Activated CD4-positive, alpha-beta T cell treated with anti-CD3 and anti-CD28 coated beads for 36 hours (primary cell): Measurements from ENCODE around the gene SHOX. TPM values are rescaled to one million over a fixed set of nuclear protein-coding genes. Genes with fewer than 3 reads are reported as not detected.
"Not testable (repeated sequence)": the region's sequence is repeated elsewhere in the genome, so short reads cannot be mapped to it uniquely, and the experiment has no call there.

Experiments
- ATAC-seq: fragments of 200-7000 bp; cut with Tn5 transposase; one replicate; pipeline ENCODE4 v1.10.0; 2021; ENCODE audit warnings: mild to moderate bottlenecking, moderate library complexity
- CTCF ChIA-PET: fragments of 350-600 bp; sonication (Branson Sonifier 250); formaldehyde crosslinking; loops from one replicate; lab custom pipeline; 2021; ENCODE audit warnings: antibody characterized with exemption; lab: Charles Lee
- POLR2A ChIA-PET: fragments of 350-600 bp; sonication (Branson Sonifier 250); formaldehyde crosslinking; loops from one replicate; lab custom pipeline; 2021; ENCODE audit warnings: antibody characterized with exemption, inconsistent platforms; lab: Charles Lee
- DNase-seq: peaks from one replicate; pipeline ENCODE4 v3.0.0-alpha.2; 2020
- H3K27ac Mint-ChIP-seq: one replicate; pipeline ENCODE4 v1.8.0; 2021; ENCODE audit warnings: mixed read lengths
- H3K27me3 Mint-ChIP-seq: one replicate; pipeline ENCODE4 v1.8.0; 2021; ENCODE audit warnings: mixed read lengths
- H3K36me3 Mint-ChIP-seq: one replicate; pipeline ENCODE4 v1.8.0; 2021; ENCODE audit warnings: low read depth, mixed read lengths
- H3K4me1 Mint-ChIP-seq: one replicate; pipeline ENCODE4 v1.8.0; 2021; ENCODE audit warnings: mixed read lengths
- H3K4me3 Mint-ChIP-seq: one replicate; pipeline ENCODE4 v1.8.0; 2021; ENCODE audit warnings: mild to moderate bottlenecking, moderate library complexity, mixed read lengths
- H3K9me3 Mint-ChIP-seq: one replicate; pipeline ENCODE4 v1.8.0; 2021; ENCODE audit warnings: low read depth, mixed read lengths
- intact Hi-C, 2 experiments: fragments of 100-400 bp; cut with DNase I in 1 of 2; cut with micrococcal nuclease in 1 of 2; formaldehyde crosslinking; loops; one replicate each; pipeline versions ENCODE4 v1.14.2 to v1.15.1; 2022 to 2024; cut with DNase I, micrococcal nuclease
- total RNA-seq, 2 experiments: library from RNA; stranded (reverse); gene quantifications; one replicate each; pipeline ENCODE4 v1.2.3, GENCODE V29; 2021

SHOX gene
- total RNA-seq, 2 experiments from 2014 or later, result not detected

DNA sequence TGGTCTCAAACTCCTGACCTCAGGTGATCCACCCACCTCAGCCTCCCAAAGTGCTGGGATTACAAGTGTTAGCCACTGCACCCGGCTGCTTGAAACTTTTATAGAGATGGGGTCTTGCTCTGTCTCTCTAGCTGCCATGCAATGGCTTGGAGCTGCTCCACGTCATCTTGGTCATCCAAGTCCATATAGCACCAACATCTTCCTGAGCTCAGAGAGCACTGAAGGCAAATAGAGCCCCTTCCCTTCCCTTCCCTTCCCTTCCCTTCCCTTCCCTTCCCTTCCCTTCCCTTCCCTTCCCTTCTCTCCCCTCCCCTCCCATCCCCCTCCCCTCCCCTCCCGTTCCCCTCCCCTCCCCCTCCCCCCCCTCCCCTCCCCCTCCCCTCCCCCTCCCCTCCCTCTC lies 22.5 kb upstream of the SHOX start:
- DNase-seq, H3K27ac Mint-ChIP-seq, H3K27me3 Mint-ChIP-seq, CTCF ChIA-PET, intact Hi-C loops, ATAC-seq, H3K4me1 Mint-ChIP-seq, H3K36me3 Mint-ChIP-seq, H3K4me3 Mint-ChIP-seq, POLR2A ChIA-PET: not testable (repeated sequence)
- peaks cover 15% of the 10 kb centered on the region for H3K9me3 Mint-ChIP-seq

DNA sequence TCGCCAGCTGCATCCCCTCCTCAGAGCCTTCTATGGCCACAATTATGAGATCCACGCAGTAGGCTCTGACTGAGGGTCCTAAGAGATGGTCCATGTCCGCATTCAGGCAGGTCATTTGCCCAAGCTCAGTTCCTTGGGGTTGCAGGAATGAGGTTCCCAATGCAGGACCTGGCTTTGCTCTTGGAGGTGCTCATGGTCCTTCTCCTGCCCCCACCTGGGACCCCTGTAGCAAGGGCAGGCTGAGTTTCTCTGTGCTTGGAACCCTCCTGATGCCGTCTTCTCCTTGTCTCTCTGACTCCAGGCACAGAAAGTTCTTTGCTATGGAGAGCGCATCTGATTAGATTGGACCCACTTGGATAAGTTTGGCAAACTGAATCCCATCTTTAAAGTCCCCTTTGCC lies 16.5 kb upstream of the SHOX start:
- Mint-ChIP-seq H3K4me3 (no peak overlapping the region), H3K27ac (no peak overlapping the region), H3K4me1 (no peaks in the 10 kb centered on the region), H3K27me3 (peaks cover 12% of the 10 kb centered on the region), H3K36me3 (no peaks in the 10 kb centered on the region), H3K9me3 (peaks cover 16% of the 10 kb centered on the region)
- ChIA-PET POLR2A (no interaction called here), CTCF (no interaction called here)
- intact Hi-C loops, result no loop called here
- no peak for ATAC-seq
- DNase-seq, result no peak

DNA sequence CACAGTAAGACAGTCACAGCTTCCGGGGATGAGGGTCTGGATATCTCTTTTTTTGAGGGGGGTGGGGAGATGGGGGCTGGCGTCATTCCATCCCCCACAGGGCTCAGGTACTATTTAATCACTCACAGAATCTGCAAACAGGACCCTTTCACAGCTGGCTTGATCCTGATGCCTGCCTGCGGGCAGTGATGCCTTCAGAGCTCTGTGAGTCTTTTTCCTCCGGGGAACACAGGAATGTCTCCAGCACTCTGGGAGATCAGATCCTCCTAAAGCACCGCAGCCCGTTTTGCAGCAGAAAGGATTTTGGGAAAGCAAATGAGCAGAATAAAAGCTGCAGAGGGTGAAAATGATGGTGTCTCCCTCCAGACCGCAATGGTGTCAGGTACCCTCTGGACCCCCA lies 13.2 kb upstream of the SHOX start:
- DNase-seq, result no peak
- Mint-ChIP-seq H3K4me3 (no peak overlapping the region), H3K9me3 (peaks cover 3% of the 10 kb centered on the region), H3K36me3 (no peaks in the 10 kb centered on the region), H3K4me1 (peaks cover 2% of the 10 kb centered on the region), H3K27ac (no peak overlapping the region), H3K27me3 (peaks cover 28% of the 10 kb centered on the region)
- no peak for ATAC-seq
- intact Hi-C loops, result no loop called here
- ChIA-PET CTCF (no interaction called here), POLR2A (no interaction called here)

DNA sequence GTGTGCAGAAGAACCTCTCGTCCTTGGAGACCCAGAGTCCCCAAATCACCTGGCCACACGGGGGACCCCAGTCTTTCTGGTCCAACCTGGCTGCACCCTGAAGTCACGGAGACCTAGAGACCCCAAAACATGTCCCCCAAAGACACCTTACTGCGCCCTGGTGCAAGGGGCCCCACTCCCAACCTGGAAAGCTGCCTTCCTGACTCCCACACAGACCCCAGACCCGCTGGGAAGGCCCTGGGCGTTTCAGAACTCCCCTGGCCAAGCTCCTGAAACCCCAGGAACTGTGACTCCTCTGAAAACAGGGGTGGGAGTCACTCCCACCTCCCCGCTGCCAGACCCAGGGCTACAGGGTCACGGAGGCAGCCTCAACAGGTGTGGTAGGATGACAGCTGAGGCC lies 12.7 kb upstream of the SHOX start:
- intact Hi-C loops, result no loop called here
- ChIA-PET POLR2A (no interaction called here), CTCF (no interaction called here)
- DNase-seq (no peak), ATAC-seq (no peak)
- Mint-ChIP-seq H3K9me3 (peaks cover 3% of the 10 kb centered on the region), H3K4me1 (peaks cover 4% of the 10 kb centered on the region), H3K27ac (no peak overlapping the region), H3K27me3 (peaks cover 33% of the 10 kb centered on the region), H3K4me3 (no peak overlapping the region), H3K36me3 (no peaks in the 10 kb centered on the region)

DNA sequence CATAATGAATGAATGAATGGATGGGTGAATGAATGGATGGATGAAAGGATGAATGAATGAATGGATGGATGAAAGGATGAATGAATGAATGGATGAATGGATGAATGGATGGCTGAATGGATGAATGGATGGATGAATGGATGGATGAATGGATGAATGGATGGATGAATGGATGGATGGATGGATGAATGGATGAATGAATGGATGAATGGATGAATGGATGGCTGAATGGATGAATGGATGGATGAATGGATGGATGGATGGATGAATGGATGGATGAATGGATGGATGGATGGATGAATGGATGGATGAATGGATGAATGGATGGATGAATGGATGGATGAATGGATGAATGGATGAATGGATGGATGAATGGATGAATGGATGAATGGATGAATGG lies 12.3 kb upstream of the SHOX start:
- H3K4me3 Mint-ChIP-seq, POLR2A ChIA-PET, DNase-seq, ATAC-seq, H3K27ac Mint-ChIP-seq, intact Hi-C loops, H3K9me3 Mint-ChIP-seq, CTCF ChIA-PET, H3K36me3 Mint-ChIP-seq, H3K4me1 Mint-ChIP-seq: not testable (repeated sequence)
- H3K27me3 Mint-ChIP-seq, result peaks cover 37% of the 10 kb centered on the region

DNA sequence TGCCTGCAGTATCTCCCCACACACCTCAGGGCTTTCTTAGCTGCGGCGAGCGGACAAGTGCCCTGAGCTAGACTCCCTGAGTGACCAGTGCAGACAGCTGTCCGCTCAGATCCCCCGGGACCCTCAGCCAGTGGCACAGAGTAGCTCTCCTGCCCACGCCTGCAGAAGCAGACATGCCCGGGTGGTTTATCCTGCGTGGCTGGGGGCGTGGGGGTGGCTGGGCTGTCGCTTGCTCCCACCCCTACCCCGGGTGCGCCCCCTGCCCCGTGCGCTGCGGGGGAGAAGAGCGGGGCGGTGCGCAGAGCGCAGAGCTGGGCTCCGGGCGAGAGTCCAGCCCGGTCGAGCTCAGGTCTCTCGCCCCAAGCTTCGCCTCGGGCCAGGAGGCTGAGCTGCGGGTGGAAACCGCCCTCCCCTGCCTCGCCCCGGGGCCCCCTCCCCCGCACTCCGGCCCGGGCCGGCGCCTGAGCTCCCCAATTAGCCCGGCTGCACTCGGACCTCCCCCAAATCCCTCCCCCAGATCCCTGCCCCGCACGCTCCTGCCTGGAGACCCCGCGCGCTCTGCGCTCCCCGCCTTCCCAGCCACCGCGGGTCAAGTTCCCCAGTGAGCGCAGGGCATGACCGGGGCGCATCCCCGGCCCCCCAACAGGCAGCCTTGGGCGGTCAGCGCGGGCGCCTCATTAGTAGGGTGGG lies 11.7 kb upstream of the SHOX start:
- no peak for DNase-seq
- Mint-ChIP-seq H3K27me3 (peaks cover 38% of the 10 kb centered on the region), H3K9me3 (no peaks in the 10 kb centered on the region), H3K36me3 (no peaks in the 10 kb centered on the region), H3K4me3 (no peak overlapping the region), H3K4me1 (peaks cover 9% of the 10 kb centered on the region), H3K27ac (no peak overlapping the region)
- CTCF ChIA-PET, result no interaction called here
- intact Hi-C loops, result no loop called here
- POLR2A ChIA-PET, result no interaction called here
- ATAC-seq, result no peak

DNA sequence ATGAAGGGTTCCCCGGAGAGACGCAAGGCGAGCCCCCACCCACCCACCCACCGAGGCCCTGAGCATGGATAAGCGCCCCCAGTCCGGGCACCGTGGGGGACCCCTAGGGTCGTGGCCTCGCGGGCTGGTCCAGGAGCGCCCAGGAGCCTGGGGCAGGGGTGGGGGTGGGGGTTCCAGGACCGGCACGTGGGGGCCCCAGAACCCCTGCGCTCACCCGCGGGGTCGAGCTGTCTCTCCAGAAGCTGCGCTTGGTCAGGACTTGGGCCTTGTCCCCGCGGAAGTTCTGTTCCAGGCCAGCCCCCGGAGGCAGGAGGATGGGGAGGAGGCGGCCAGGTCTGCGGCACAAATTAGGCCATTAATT lies 11.2 kb upstream of the SHOX start:
- CTCF ChIA-PET, result no interaction called here
- intact Hi-C loops, result no loop called here
- DNase-seq (no peak), ATAC-seq (no peak)
- Mint-ChIP-seq H3K9me3 (no peaks in the 10 kb centered on the region), H3K36me3 (no peaks in the 10 kb centered on the region), H3K27me3 (peaks cover 37% of the 10 kb centered on the region), H3K27ac (no peak overlapping the region), H3K4me1 (peaks cover 9% of the 10 kb centered on the region), H3K4me3 (no peak overlapping the region)
- POLR2A ChIA-PET, result no interaction called here

DNA sequence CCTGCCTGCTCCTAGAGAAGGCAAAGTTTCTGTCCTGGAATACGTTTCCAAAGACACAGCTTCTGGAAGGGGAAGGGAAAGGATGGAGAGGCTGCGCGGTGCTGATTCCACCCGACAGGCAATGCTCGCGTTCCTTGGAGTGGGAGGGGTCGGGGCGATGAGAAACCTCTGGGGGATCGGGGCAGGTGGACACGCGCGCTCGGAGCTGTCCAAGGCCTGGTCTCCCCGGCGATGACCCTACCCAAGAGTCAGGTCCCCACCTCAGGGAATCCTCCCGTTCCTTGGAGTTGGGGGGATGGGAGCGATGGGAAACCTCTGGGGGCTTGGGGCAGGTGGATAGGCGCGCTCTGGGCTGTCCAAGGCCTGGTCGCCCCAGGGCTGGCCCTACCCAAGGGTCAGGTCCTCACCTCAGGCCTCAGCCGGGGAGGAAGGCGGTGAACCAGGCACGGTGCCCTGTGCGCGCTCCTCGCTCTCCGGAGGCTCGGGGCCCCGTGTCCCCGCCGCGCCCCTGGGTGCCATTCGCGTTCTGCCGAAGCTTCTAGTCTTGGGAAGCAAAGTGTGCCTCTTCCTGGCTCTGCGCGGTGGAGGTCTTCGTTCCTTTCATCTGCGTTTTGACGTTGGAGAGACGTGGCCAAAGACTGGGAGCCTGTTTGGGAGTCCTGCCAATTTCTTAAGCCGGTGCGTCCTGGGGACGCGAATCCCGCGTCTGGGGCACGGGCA lies 10.6 kb upstream of the SHOX start:
- DNase-seq (no peak), ATAC-seq (no peak)
- Mint-ChIP-seq H3K9me3 (no peaks in the 10 kb centered on the region), H3K4me3 (no peak overlapping the region), H3K27ac (no peak overlapping the region), H3K36me3 (no peaks in the 10 kb centered on the region), H3K27me3 (peaks cover 40% of the 10 kb centered on the region), H3K4me1 (peaks cover 12% of the 10 kb centered on the region)
- CTCF ChIA-PET, result no interaction called here
- POLR2A ChIA-PET, result no interaction called here
- intact Hi-C loops, result no loop called here

DNA sequence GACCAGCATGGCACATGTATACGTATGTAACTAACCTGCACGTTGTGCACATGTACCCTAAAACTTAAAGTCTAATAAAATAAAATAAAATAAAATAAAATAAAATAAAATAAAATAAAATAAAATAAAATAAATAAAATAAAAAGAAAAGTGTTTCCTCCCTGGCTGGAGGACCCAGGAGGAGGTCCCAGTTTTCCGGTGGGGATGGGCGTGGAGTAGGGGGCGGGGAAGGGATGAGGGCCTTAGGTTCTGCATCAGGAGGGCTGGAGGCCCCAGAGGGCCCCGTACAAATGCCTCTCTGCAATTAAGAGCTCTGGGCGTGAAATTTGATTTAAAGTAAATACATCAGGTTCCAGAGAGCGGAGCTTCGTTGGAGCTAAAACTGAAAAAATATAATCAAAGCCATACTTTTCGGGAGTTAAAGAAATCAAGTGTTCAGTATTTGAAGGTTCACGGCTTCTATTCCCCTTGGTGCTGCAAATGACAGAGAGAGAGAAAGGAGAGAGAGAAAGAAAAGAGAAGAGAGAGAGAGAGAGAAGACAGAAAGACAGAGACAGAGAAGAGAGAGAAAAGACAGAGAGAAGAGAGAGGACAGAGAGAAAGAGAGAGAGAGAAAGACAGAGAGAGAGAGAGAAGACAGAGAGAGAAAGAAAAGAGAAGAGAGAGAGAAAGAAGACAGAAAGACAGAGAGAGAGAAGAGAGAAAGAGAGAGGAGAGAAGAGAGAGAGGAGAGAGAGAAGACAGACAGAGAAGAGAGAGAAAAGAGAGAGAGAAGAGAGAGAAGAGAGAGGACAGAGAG lies 8.7 kb upstream of the SHOX start:
- peaks cover 15% of the 10 kb centered on the region for H3K4me1 Mint-ChIP-seq
- no peaks in the 10 kb centered on the region for H3K36me3 Mint-ChIP-seq
- no peak overlapping the region for H3K27ac Mint-ChIP-seq
- intact Hi-C loops, result no loop called here
- ChIA-PET CTCF (no interaction called here), POLR2A (no interaction called here)
- ATAC-seq (no peak), DNase-seq (no peak)
- peaks cover 55% of the 10 kb centered on the region for H3K27me3 Mint-ChIP-seq
- no peak overlapping the region for H3K4me3 Mint-ChIP-seq
- H3K9me3 Mint-ChIP-seq, result no peaks in the 10 kb centered on the region

DNA sequence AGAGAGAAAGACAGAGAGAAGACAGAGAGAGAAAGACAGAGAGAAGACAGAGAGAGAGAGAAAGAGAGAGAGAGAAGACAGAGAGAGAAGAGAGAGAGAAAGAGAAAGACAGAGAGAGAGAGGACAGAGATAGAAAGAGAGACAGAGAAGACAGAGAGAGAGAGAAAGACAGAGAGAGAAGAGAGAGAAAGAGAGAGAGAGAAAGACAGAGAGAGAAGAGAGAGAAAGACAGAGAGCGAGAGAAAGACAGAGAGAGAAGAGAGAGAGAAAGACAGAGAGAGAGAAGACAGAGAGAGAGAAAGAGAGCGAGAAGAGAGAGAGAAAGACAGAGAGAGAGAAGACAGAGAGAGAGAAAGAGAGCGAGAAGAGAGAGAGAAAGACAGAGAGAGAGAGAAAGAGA lies 7.8 kb upstream of the SHOX start:
- peaks cover 57% of the 10 kb centered on the region for H3K27me3 Mint-ChIP-seq
- intact Hi-C loops, H3K4me3 Mint-ChIP-seq, H3K36me3 Mint-ChIP-seq, CTCF ChIA-PET, DNase-seq, ATAC-seq, POLR2A ChIA-PET, H3K9me3 Mint-ChIP-seq, H3K27ac Mint-ChIP-seq: not testable (repeated sequence)
- H3K4me1 Mint-ChIP-seq, result peaks cover 15% of the 10 kb centered on the region

DNA sequence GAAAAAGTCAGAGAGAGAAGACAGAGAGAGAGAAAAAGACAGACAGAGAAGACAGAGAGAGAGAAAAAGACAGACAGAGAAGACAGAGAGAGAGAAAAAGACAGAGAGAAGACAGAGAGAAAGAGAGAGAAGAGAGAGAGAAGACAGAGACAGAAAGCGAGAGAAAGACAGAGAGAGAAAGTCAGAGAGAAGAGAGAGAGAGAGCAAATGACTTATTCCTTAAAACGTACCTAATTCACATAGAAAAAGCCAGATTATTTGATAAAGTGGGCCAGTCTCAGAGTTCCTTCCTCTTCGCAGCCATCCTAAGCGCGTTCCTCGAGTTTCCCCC lies 7.4 kb upstream of the SHOX start:
- ChIA-PET CTCF (no interaction called here), POLR2A (no interaction called here)
- no peaks in the 10 kb centered on the region for H3K9me3 Mint-ChIP-seq
- no peak overlapping the region for H3K27ac Mint-ChIP-seq
- DNase-seq, result no peak
- peaks cover 15% of the 10 kb centered on the region for H3K4me1 Mint-ChIP-seq
- intact Hi-C loops, result no loop called here
- H3K36me3 Mint-ChIP-seq, result no peaks in the 10 kb centered on the region
- H3K27me3 Mint-ChIP-seq, result peaks cover 57% of the 10 kb centered on the region
- ATAC-seq, result no peak
- no peak overlapping the region for H3K4me3 Mint-ChIP-seq
